MCF 10A (cell line): ENCODE results near the gene COPS3. TPM values are rescaled to one million over a fixed set of nuclear protein-coding genes. Genes with fewer than 3 reads are reported as not detected.

Experiments
- BruUV-seq: library from RNA; stranded (reverse); fragments of 400-500 nt; replicated peaks from 2 replicates; lab custom pipeline; 2021; lab: Mats Ljungman, UMichigan
- CTCF ChIA-PET: fragments of 300-600 bp; sonication (Branson Sonifier 250); formaldehyde crosslinking; extraction: SDS; loops from one replicate; lab custom pipeline; 2021; ENCODE audit warnings: antibody characterized with exemption, inconsistent platforms; lab: Yijun Ruan, JAX
- POLR2A ChIA-PET: fragments of 300-600, 350-650 bp; sonication (Branson Sonifier 250); formaldehyde crosslinking; extraction: SDS; loops from one replicate; lab custom pipeline; 2020; ENCODE audit warnings: antibody characterized with exemption, inconsistent platforms; lab: Yijun Ruan, JAX
- DNase-seq: peaks from one replicate; pipeline ENCODE4 v3.0.0-alpha.2; 2018; ENCODE audit not compliant: unreplicated experiment
- H3K27ac Mint-ChIP-seq: one replicate; pipeline ENCODE4 v1.8.0; 2022; ENCODE audit warnings: mild to moderate bottlenecking, low read depth, mixed read lengths; ENCODE audit not compliant: unreplicated experiment
- H3K27me3 Mint-ChIP-seq: one replicate; pipeline ENCODE4 v1.8.0; 2022; ENCODE audit warnings: mixed read lengths; ENCODE audit not compliant: insufficient read depth, unreplicated experiment
- H3K36me3 Mint-ChIP-seq: one replicate; pipeline ENCODE4 v1.8.0; 2022; ENCODE audit warnings: mild to moderate bottlenecking, moderate library complexity, mixed read lengths; ENCODE audit not compliant: insufficient read depth, unreplicated experiment
- H3K4me1 Mint-ChIP-seq: one replicate; pipeline ENCODE4 v1.8.0; 2022; ENCODE audit warnings: mixed read lengths; ENCODE audit not compliant: insufficient read depth, unreplicated experiment
- H3K4me3 Mint-ChIP-seq: one replicate; pipeline ENCODE4 v1.8.0; 2022; ENCODE audit warnings: mild to moderate bottlenecking, moderate library complexity, mixed read lengths; ENCODE audit not compliant: unreplicated experiment
- H3K9me3 Mint-ChIP-seq: one replicate; pipeline ENCODE4 v1.8.0; 2022; ENCODE audit warnings: mixed read lengths; ENCODE audit not compliant: unreplicated experiment
- CTCF ChIP-seq: fragments of 200-600 bp; IDR thresholded peaks from one replicate; pipeline ENCODE4 v1.8.0; 2022; ENCODE audit warnings: antibody characterized with exemption, mild to moderate bottlenecking; ENCODE audit not compliant: unreplicated experiment
- intact Hi-C: fragments of 100-400 bp; cut with micrococcal nuclease; formaldehyde crosslinking; loops from 2 replicates; pipeline ENCODE4 v1.14.1; 2022
- total RNA-seq: library from RNA; stranded (reverse); gene quantifications from 2 replicates; pipeline ENCODE4 v1.2.3, GENCODE V29; 2022

The COPS3 gene
- total RNA-seq, 1 experiment from 2014 or later = 91.8 TPM

- Mint-ChIP-seq H3K4me1 (no peaks in the 10 kb centered on the region), H3K27me3 (no peaks in the 10 kb centered on the region), H3K27ac (no peak overlapping the region), H3K9me3 (no peaks in the 10 kb centered on the region), H3K36me3 (peaks cover 94% of the 10 kb centered on the region), H3K4me3 (no peak overlapping the region)
- no peak for TF ChIP-seq CTCF
- intact Hi-C loops = no loop called here
- no peak for DNase-seq
- no TSS peak for BruUV-seq
- CTCF ChIA-PET = no interaction called here
- POLR2A ChIA-PET = no interaction called here
Observed at GRCh38 chr17:17253406-17253805, 27.6 kb downstream of the COPS3 start.

- BruUV-seq = no TSS peak
- DNase-seq = no peak
- H3K36me3 Mint-ChIP-seq = peaks cover 94% of the 10 kb centered on the region
- no peaks in the 10 kb centered on the region for H3K27me3 Mint-ChIP-seq
- H3K27ac Mint-ChIP-seq = no peak overlapping the region
- intact Hi-C loops = no loop called here
- TF ChIP-seq CTCF = no peak
- no peaks in the 10 kb centered on the region for H3K4me1 Mint-ChIP-seq
- no peak overlapping the region for H3K4me3 Mint-ChIP-seq
- ChIA-PET CTCF (no interaction called here), POLR2A (no interaction called here)
- no peaks in the 10 kb centered on the region for H3K9me3 Mint-ChIP-seq
Observed at GRCh38 chr17:17252149-17252661, 28.8 kb downstream of the COPS3 start.

GRCh38 chr17:17246879-17247278 lies 34.2 kb downstream of the COPS3 start:
- DNase-seq = no peak
- CTCF ChIA-PET = interaction anchor here (1.0 kb wide), 1 partner anchor 27 kb away, joined by 5 read pairs; no protein-coding TSS in a partner anchor
- no peak for TF ChIP-seq CTCF
- POLR2A ChIA-PET = interaction anchor here (0.9 to 1.0 kb wide), 3 partner anchors 9 to 23 kb away, joined by 3 to 4 read pairs (median 3); no protein-coding TSS in a partner anchor
- no peaks in the 10 kb centered on the region for H3K4me1 Mint-ChIP-seq
- peaks cover 69% of the 10 kb centered on the region for H3K36me3 Mint-ChIP-seq
- H3K4me3 Mint-ChIP-seq = no peak overlapping the region
- H3K27me3 Mint-ChIP-seq = no peaks in the 10 kb centered on the region
- BruUV-seq = no TSS peak
- H3K27ac Mint-ChIP-seq = no peak overlapping the region
- intact Hi-C loops = no loop called here
- no peaks in the 10 kb centered on the region for H3K9me3 Mint-ChIP-seq

GRCh38 chr17:17243163-17243562 lies 37.9 kb downstream of the COPS3 start:
- no peak overlapping the region for H3K27ac Mint-ChIP-seq
- POLR2A ChIA-PET = no interaction called here

More at GRCh38 chr17:17243163-17243562, 37.9 kb downstream of the COPS3 start:
- Mint-ChIP-seq H3K4me1 (no peaks in the 10 kb centered on the region), H3K27me3 (no peaks in the 10 kb centered on the region), H3K36me3 (peaks cover 37% of the 10 kb centered on the region), H3K9me3 (no peaks in the 10 kb centered on the region), H3K4me3 (no peak overlapping the region)
- TF ChIP-seq CTCF = no peak
- intact Hi-C loops = no loop called here
- no TSS peak for BruUV-seq
- DNase-seq = no peak
- CTCF ChIA-PET = no interaction called here
